Left forelimb (tissue), 1 donor: ENCODE results near the gene KCNA3.

Experiments
- DNase-seq: peaks from one replicate; pipeline ENCODE4 v3.0.0-alpha.2; 2018; ENCODE audit warnings: low spot score

The KCNA3 gene

DNA sequence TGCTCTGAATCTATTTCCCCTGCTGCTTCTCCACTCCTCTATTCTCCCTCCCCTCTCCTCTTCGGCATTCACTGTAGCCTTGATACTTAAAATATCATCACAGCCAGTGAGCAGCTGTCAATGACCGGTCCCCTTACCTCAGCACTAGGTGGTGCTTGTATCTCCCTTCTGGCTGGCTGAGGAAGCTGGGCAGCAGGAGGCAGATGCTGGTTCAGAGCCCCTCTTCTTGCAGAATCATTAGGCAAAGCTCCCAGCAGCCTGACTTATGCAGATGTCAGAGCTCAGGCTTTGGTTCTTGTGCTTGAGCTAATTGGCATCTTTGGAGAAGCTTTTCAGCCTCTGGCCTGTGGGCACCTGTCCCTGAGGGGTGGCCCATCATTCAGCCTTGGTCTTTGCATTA lies 36.7 kb downstream of the KCNA3 start:
- DNase-seq = no peak

DNA sequence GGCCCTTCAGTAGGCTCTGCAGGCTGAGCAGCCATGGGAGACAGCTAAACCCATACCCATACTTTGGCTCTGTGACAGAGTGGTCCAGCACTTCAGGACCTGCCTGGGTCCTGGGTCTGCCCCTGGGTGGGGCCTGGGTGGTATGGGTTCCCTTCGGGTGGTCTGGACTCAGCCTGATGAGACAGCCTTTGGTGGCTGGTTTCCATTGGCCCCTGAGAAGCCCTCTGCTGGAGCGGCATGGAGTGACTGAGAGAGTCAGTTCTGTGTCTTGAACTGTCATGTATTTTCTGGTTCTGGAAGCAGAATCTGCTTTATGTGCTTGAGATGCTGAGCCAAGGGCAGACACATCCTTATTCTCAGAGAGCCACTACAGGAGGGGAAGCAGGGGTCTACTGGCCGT lies 37.3 kb downstream of the KCNA3 start:
- no peak for DNase-seq

DNA sequence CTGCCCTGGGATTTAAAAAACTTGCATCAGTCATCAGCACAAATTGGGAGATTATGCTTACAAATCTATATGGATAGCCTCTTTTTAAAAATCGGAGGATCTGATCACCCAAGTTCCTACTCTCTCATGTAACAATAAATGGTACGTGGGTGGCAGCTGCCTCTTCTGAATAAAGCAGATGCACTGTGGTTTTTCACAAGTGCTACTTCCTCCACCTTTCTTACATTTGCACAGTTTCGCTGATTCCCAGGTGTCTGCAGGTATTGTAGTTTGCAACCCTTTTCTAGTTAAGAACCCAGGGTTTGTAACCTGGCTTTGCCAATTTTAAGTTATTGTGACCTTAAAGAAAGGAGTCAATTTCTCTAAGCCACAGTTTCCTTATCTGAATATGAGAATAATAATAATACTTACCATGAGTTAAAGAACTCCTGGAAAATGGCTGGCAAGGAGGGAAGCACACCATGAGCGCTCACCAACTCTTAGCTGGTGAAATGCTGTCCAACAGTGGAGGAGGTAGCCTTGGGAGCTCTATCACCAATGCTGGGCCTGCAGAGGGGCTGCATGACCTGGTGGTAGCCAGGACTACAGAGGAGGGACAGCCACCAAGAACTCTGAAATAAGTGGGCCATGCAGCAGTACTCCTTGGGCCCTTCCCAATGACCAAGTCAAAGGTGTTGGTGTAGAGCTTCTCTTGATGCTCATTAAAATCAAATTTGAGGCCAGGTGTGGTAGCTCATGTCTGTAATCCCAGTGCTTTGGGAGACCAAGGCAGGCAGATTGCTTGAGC lies 38.4 kb downstream of the KCNA3 start:
- no peak for DNase-seq

DNA sequence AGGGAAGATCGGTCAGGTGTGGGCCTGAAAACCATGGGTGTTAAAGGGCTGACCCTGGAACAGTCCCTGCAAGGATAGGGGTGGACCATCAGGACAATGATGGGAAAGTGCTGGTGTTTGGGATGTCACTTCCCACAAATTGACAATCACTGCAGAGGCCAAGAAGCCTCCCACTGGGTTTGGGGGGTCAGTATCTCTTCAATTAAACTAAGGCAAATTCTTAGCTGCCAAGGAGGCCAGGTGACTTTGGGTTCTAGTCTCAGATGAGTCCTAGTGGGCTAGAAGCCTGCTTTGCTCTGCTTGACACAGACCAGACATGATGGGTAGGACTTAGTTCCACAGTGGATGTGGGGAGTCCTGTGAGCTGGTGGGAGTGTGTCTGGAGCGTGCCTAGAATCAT lies 39.3 kb downstream of the KCNA3 start:
- DNase-seq = no peak

DNA sequence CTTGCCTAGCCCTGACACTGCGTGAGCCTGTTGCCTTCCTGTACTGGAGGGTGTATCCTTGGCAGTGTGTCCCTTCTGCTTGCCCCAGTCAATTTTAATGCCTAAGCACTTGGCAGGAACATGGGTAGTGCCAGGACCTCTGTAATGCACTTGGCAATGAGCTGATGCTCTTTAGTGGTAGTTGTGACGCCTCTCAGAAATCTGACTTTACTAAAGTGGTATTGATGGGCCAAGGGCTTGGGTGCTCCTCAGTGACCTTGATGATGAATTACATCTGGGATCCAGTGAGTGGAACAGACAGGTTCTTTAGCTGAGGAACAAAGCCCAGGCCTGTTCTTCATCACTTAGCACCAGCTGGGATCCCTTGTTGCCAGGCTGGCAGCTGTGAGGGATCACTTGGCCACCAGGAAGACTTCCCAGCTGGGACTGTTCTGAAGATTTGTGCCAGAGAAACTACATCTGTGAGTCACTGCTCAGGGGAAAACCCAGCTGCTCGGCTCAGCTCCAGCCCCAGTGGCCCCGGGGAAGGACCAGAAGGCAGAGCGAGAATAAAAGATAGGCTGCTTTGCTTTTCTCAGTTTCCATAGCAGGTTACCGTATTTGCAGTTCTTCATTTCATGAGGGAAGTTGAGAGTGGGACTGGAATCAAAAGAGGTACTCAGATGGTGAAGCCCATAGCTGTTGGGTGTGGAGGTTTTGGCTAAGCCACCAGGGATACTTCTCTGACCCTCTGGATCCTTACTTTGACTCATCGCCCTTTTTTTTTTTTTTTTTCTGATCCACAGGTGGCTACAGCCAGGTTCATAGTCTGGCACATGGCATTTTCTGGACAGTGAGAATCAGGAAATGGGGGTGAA lies 40.1 kb downstream of the KCNA3 start:
- no peak for DNase-seq

DNA sequence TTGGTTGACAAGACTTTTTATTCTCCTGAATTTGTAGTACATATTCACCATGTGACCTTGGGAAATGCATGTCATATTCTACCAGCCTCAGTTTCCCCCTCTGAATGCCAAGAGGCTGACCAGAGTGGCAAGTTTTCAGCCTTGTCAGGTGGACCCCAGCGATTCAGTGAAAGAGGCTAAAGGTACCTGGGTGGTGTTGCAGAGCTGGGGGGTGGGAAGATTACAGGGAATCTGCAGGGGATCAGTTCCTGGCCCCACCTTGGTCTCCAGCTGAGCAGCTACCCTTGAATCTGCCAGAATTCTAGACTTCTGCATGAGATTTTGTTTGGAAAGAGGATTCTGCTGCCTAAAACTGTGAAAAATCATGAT lies 40.7 kb downstream of the KCNA3 start:
- peak; percentile 34 for DNase-seq

DNA sequence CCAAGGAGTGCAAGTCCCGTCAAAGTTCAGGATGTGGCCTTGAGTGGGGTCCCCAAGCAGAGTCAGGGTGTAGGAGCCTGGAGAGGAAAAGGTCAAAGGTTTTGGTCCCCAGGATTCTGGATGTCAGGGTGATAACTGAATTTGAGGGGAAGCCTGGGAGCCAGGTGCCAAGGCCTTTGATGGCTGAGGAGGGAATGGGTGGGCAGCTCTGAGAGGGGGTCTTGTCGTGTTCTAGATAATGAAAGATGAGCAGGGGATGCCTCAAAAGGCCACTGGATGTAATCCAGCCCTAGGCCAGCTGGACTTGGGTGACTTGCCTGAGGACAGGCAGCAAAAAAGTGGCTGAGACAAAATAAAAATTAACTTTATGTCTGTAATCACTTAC lies 41.1 kb downstream of the KCNA3 start:
- DNase-seq = peak; percentile 25

DNA sequence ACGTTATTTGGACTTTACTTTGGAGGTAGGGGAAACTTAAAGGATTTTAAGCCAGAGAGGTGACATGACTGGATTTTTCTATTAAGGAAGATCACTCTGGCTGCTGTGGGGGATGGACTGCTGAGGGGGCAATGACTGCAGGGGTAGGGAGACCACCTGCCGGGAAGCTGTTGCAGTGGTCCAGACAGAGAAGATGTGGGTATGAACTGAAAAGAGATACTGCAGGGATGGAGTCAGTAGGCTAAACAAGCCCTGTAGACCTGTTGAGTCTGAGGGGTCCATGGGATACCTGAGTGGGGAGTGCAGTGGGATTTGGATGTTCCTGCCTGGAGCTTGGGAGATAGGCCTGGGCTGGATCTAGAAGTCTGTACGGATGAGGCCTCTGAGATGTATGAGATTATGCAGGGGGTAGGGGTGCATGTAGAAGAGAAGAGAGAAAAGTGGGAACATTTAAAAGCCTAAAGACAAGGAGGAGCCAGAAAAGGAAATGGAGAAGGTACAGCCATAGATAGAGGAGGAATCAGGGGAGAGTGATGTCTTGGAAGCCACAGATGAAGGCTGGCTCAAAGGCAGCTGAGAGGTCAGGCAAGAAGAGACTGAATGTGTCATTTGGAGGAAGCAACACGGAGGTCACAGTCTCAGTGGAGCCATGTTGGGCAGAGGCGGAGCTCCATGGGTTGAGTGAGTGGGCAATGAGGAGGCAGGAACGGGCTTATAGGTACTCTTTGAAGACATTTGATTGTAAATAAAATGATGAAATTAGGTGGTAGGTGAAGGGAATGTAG lies 42.7 kb downstream of the KCNA3 start:
- DNase-seq = peak; percentile 15

DNA sequence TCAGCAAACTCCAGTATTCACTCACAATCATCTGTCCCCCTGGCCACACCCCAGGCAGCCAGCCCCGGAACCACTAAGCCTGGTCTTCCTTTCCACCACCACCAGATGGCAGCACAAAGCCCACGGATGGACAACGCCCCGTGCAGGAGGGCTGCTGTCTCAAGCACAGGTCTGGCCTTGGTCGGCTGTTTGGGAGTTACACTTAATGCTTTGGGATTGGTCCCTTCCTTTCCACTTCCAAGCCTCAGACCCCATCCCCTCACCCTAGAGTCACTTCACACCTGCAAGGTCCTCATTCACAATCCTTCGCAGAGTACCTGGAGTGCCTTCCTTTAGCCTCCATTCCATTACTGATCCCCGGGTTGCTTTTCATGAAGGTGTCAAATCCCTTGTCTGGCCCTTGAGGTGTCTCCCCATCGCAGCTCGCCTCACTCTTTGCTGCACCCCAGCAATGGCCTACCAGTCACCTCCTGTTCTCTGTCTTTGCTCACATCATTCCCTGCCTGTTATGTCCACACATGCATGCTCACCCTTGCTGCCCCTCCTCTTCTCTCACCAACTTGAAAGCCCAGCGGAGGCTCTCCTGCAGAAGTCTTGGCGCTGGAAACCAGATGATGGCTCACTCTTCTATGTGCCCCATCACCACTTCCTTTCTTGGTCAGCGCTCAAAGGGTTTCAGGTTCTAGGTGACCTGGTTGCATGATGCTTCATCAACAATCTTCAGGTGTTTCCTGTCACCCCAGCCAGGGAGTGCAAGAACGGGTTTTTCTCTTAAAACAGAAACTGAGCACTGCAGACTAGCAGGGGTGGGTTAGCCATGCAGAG lies 43.7 kb downstream of the KCNA3 start:
- peak; percentile 69 for DNase-seq

DNA sequence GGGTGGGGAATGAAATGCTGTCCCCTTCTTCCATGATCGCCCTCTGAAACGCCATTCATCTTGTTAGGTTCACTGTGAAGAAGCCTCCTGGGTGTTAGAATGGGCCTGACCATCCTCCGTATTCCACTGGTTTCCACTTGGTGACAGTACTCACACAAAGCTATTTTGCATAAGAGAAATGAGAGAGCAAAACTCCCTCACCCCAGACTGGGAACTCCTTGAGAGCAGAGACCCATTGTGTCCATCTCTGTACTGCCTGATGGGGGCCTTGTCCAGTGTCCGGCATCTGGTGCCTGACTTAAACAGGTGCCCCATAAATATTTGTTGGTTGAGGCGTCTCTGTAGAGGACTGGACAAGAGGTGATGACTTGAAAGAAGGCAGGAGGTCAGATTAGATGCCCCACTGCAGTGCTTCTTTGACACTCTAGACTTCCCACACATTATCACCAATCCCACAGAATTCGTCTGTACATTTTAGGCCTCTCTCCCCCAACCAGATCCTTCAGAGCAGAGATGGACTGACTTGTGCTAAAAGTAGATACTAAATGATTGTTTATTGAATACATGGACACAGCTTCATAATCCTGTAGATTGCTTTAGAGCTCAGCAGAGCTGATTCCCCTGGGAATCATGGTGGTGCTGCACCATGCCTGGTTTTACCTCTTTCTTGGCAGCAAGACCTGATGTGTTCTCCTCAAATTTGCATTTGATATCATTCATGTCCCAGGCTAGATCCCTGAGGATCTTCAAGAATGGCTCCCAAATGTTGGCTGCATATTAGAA lies 46.2 kb downstream of the KCNA3 start:
- DNase-seq = peak; percentile 8

DNA sequence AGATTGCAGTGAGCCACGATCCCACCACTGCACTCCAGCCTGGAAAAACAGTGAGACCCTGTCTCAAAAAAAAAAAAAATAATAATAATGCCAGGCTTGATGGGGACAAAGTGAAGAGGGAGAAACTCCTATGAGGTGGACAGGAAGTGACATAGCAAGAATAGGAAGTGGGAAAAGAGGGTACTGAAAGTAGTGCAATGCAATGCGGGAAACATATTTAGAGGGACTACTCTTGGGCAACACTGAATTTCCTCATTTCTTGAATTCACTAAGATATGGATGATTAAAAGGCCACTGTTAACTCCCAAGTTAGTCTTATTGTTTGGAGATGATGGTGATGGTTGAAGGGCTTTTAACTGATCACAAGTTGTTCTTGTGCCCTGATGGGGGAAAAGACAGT lies 47.0 kb downstream of the KCNA3 start:
- no peak for DNase-seq

DNA sequence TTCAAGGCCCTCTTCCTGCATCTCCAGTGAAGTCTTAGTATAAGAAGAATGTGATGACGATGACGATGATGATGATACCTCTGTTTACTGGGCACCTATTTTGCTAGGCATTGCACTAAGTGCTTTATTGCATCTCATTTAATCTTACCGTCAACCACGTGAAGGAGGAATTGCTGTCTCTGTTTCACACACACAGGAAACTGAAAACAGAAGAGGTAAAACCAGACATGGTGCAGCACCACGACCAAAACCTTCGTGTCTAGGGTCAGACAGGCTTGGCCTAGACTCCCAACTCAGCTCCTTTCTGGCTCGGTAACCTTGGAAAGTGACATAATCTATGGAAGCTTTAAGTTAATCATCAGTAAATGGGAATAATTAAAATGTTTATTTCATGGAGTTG lies 47.9 kb downstream of the KCNA3 start:
- DNase-seq = peak; percentile 2
